Glutamatergic neuron (in vitro differentiated cells): ENCODE measurements around the gene MATN4. TPM values are rescaled to one million over a fixed set of nuclear protein-coding genes. Genes with fewer than 3 reads are reported as not detected.

Experiments
- DNase-seq: peaks from one replicate; pipeline ENCODE4 v3.0.0; 2022
- H3K27ac Mint-ChIP-seq: one replicate; pipeline ENCODE4 v1.8.0; 2020; ENCODE audit warnings: mild to moderate bottlenecking, mixed read lengths, inconsistent platforms; ENCODE audit not compliant: unreplicated experiment
- H3K27me3 Mint-ChIP-seq: one replicate; pipeline ENCODE4 v1.8.0; 2020; ENCODE audit warnings: mild to moderate bottlenecking, moderate library complexity, mixed read lengths, inconsistent platforms; ENCODE audit not compliant: unreplicated experiment
- H3K36me3 Mint-ChIP-seq: one replicate; pipeline ENCODE4 v1.8.0; 2020; ENCODE audit warnings: mild to moderate bottlenecking, mixed read lengths, inconsistent platforms; ENCODE audit not compliant: unreplicated experiment
- H3K4me1 Mint-ChIP-seq: one replicate; pipeline ENCODE4 v1.8.0; 2020; ENCODE audit warnings: mild to moderate bottlenecking, low read depth, mixed read lengths, inconsistent platforms; ENCODE audit not compliant: unreplicated experiment
- H3K4me3 Mint-ChIP-seq: one replicate; pipeline ENCODE4 v1.8.0; 2020; ENCODE audit warnings: mild to moderate bottlenecking, mixed read lengths, inconsistent platforms; ENCODE audit not compliant: unreplicated experiment
- H3K9me3 Mint-ChIP-seq: one replicate; pipeline ENCODE4 v1.8.0; 2020; ENCODE audit warnings: mild to moderate bottlenecking, moderate library complexity, mixed read lengths, inconsistent platforms; ENCODE audit not compliant: unreplicated experiment
- CTCF ChIP-seq: fragments of 200-600 bp; sonication (generic); IDR thresholded peaks from one replicate; pipeline ENCODE4 v1.5.0; 2021; ENCODE audit not compliant: partially characterized antibody, unreplicated experiment
- total RNA-seq: library from RNA; stranded (reverse); fragmentation: NEBNext Ultra II Directional; extraction: Animal tissue kit (Norgen Biotek cat#: 25700); gene quantifications from one replicate; pipeline ENCODE4 v1.2.1, GENCODE V29; 2021; ENCODE audit not compliant: unreplicated experiment

Gene MATN4
- total RNA-seq, 1 donor from 2014 or later, result not detected

- Mint-ChIP-seq H3K27ac (no peak overlapping the region), H3K27me3 (no peaks in the 10 kb centered on the region), H3K36me3 (no peaks in the 10 kb centered on the region), H3K4me1 (no peaks in the 10 kb centered on the region), H3K4me3 (no peak overlapping the region), H3K9me3 (no peaks in the 10 kb centered on the region)
- no peak for TF ChIP-seq CTCF
- DNase-seq, result no peak
Measured at GRCh38 chr20:45251884-45252560, 56.1 kb downstream of the MATN4 start.

- Mint-ChIP-seq H3K4me1 (no peaks in the 10 kb centered on the region), H3K4me3 (no peak overlapping the region), H3K36me3 (no peaks in the 10 kb centered on the region), H3K27me3 (no peaks in the 10 kb centered on the region), H3K9me3 (no peaks in the 10 kb centered on the region), H3K27ac (no peak overlapping the region)
- DNase-seq, result no peak
- TF ChIP-seq CTCF, result no peak
Measured at GRCh38 chr20:45248609-45249008, 59.5 kb downstream of the MATN4 start.

GRCh38 chr20:45247865-45248264, 60.2 kb downstream of the MATN4 start:
- Mint-ChIP-seq H3K27ac (no peak overlapping the region), H3K27me3 (no peaks in the 10 kb centered on the region), H3K9me3 (no peaks in the 10 kb centered on the region), H3K36me3 (no peaks in the 10 kb centered on the region), H3K4me3 (no peak overlapping the region), H3K4me1 (no peaks in the 10 kb centered on the region)
- TF ChIP-seq CTCF, result no peak
- no peak for DNase-seq

- no peak for DNase-seq
- no peak overlapping the region for H3K27ac Mint-ChIP-seq
- no peaks in the 10 kb centered on the region for H3K27me3 Mint-ChIP-seq
- H3K4me3 Mint-ChIP-seq, result no peak overlapping the region
- H3K9me3 Mint-ChIP-seq, result no peaks in the 10 kb centered on the region
- H3K4me1 Mint-ChIP-seq, result no peaks in the 10 kb centered on the region
- TF ChIP-seq CTCF, result no peak
- no peaks in the 10 kb centered on the region for H3K36me3 Mint-ChIP-seq
Measured at GRCh38 chr20:45246109-45246508, 62.0 kb downstream of the MATN4 start.

Other genes with a start within 250 kb of the MATN4 start
- not detected for gene KCNS1, start 207.2 kb downstream of the MATN4 start, total RNA-seq
- not detected for gene WFDC5, start 193.1 kb downstream of the MATN4 start, total RNA-seq
- not detected for gene WFDC12, start 183.8 kb downstream of the MATN4 start, total RNA-seq
- not detected for gene PI3, start 133.4 kb downstream of the MATN4 start, total RNA-seq
- not detected for gene SEMG1, start 101.3 kb downstream of the MATN4 start, total RNA-seq
- gene SEMG2, start 86.9 kb downstream of the MATN4 start, total RNA-seq, result not detected
- not detected for gene SLPI, start 53.7 kb downstream of the MATN4 start, total RNA-seq
- not detected for gene RBPJL, start 1.5 kb downstream of the MATN4 start, total RNA-seq
- 0.61 TPM for gene SDC4, start 40.1 kb upstream of the MATN4 start, total RNA-seq
- gene SYS1, start 54.9 kb upstream of the MATN4 start, total RNA-seq, result 17.7 TPM
- gene TP53TG5, start 70.0 kb upstream of the MATN4 start, total RNA-seq, result not detected
- gene DBNDD2, start 100.0 kb upstream of the MATN4 start, total RNA-seq, result 4.1 TPM
- 55.5 TPM for gene PIGT, start 107.8 kb upstream of the MATN4 start, total RNA-seq
- 4.8 TPM for gene WFDC2, start 161.5 kb upstream of the MATN4 start, total RNA-seq
- not detected for gene SPINT3, start 207.3 kb upstream of the MATN4 start, total RNA-seq
- gene WFDC6, start 231.2 kb upstream of the MATN4 start, total RNA-seq, result not detected
- gene EPPIN, start 239.1 kb upstream of the MATN4 start, total RNA-seq, result not detected